GM12878 (cell line): ENCODE measurements around the gene C3. TPM values are rescaled to one million over a fixed set of nuclear protein-coding genes. Genes with fewer than 3 reads are reported as not detected.

Source experiments
- ATAC-seq: fragments of 200-7000 bp; cut with Tn5 transposase; 3 replicates; pipeline ENCODE4 v1.9.1; 2020; ENCODE audit warnings: mild to moderate bottlenecking, moderate library complexity
- BruUV-seq: library from RNA; stranded (reverse); fragments of 400-500 nt; replicated peaks from 2 replicates; lab custom pipeline; 2021; lab: Mats Ljungman, UMichigan
- CTCF ChIA-PET: fragments of 300-600 bp; sonication (Branson Sonifier 250); formaldehyde crosslinking; extraction: SDS; loops from one replicate; lab custom pipeline; 2021; ENCODE audit warnings: inconsistent platforms; lab: Yijun Ruan, JAX
- POLR2A ChIA-PET: fragments of 350-600 bp; formaldehyde crosslinking; extraction: SDS; loops from one replicate; lab custom pipeline; 2021; ENCODE audit warnings: inconsistent platforms; lab: Charles Lee
- RAD21 ChIA-PET: fragments of 300-600 bp; sonication (Branson Sonifier 250); formaldehyde crosslinking; loops from one replicate; lab custom pipeline; 2023; ENCODE audit warnings: antibody characterized with exemption; ENCODE audit not compliant: unreplicated experiment; lab: Charles Lee
- SMC1A ChIA-PET: fragments of 300-600 bp; sonication (Branson Sonifier 250); formaldehyde crosslinking; loops from one replicate; lab custom pipeline; 2023; ENCODE audit not compliant: unreplicated experiment, uncharacterized antibody; lab: Charles Lee
- DNase-seq: peaks from one replicate; pipeline ENCODE4 v3.0.0-alpha.2; 2011; ENCODE audit warnings: low read depth, low spot score
- FAIRE-seq: peaks from 3 replicates; lab custom pipeline; 2011; peaks lifted over from hg19 to GRCh38; lab: Jason Lieb, UNC
- H2AFZ ChIP-seq: 2 replicates; pipeline ENCODE4 v1.6.0; 2011; ENCODE audit warnings: low read depth, low read length, control low read depth; ENCODE audit not compliant: control insufficient read depth
- H3K27ac ChIP-seq: 2 replicates; pipeline ENCODE4 v1.5.1; 2011; ENCODE audit warnings: control low read depth; ENCODE audit not compliant: control insufficient read depth, insufficient read depth
- H3K27me3 ChIP-seq, 2 experiments: replicated peaks in 1 of 2; 2 replicates each; pipeline versions ENCODE4 v1.6.0 to v1.6.1; 2011; ENCODE audit warnings: low read length in 1 of 2; ENCODE audit not compliant: control insufficient read depth in 2 of 2, insufficient read depth in 2 of 2
- H3K36me3 ChIP-seq, 2 experiments: 2 replicates each; pipeline ENCODE4 v1.5.1; 2011; ENCODE audit warnings: low read length in 1 of 2; ENCODE audit not compliant: control insufficient read depth in 2 of 2, insufficient read depth in 2 of 2
- H3K4me1 ChIP-seq: 2 replicates; pipeline ENCODE4 v1.6.1; 2011; ENCODE audit warnings: mild to moderate bottlenecking, low read length, moderate library complexity, mixed read lengths; ENCODE audit not compliant: control insufficient read depth, insufficient read depth
- H3K4me2 ChIP-seq: 2 replicates; pipeline ENCODE4 v1.6.0; 2011; ENCODE audit warnings: control low read depth; ENCODE audit not compliant: control insufficient read depth, insufficient read depth
- H3K4me3 ChIP-seq: fragments of 200-600 bp; sonication (generic); 2 replicates; pipeline ENCODE4 v1.5.1; 2016
- H3K79me2 ChIP-seq: 2 replicates; pipeline ENCODE4 v1.6.0; 2011; ENCODE audit warnings: low read length; ENCODE audit not compliant: control insufficient read depth, insufficient read depth
- H3K9ac ChIP-seq: 2 replicates; pipeline ENCODE4 v1.8.0; 2011; ENCODE audit warnings: low read length, control low read depth, mixed read lengths; ENCODE audit not compliant: control insufficient read depth, insufficient read depth
- H3K9me3 ChIP-seq: replicated peaks from 3 replicates; pipeline ENCODE4 v1.5.1; 2011; ENCODE audit warnings: mild to moderate bottlenecking, low read length; ENCODE audit not compliant: control insufficient read depth, insufficient read depth
- H4K20me1 ChIP-seq: 2 replicates; pipeline ENCODE4 v1.6.0; 2011; ENCODE audit not compliant: control insufficient read depth, insufficient read depth
- CBFB ChIP-seq: IDR thresholded peaks from 2 replicates; pipeline ENCODE4 v1.6.1; 2016; ENCODE audit warnings: antibody characterized with exemption, low read depth
- IKZF2 ChIP-seq, 2 experiments: fragments of 450-650 bp; IDR thresholded peaks; 2 replicates each; pipeline ENCODE4 v1.6.1; 2017; ENCODE audit warnings: mild to moderate bottlenecking in 2 of 2, moderate library complexity in 2 of 2
- KDM1A ChIP-seq: fragments of 200-600 bp; sonication (generic); IDR thresholded peaks from 2 replicates; pipeline ENCODE4 v1.6.1; 2016; ENCODE audit warnings: borderline replicate concordance
- POLR2AphosphoS5 ChIP-seq: IDR thresholded peaks from 2 replicates; pipeline ENCODE4 v1.6.1; 2011; ENCODE audit warnings: mild to moderate bottlenecking, low read length, inconsistent platforms
- RB1 ChIP-seq: fragments of 450-650 bp; formaldehyde crosslinking; IDR thresholded peaks from 2 replicates; pipeline ENCODE4 v1.6.1; 2017; ENCODE audit warnings: mild to moderate bottlenecking, borderline replicate concordance
- RFX5 ChIP-seq: IDR thresholded peaks from 2 replicates; pipeline ENCODE4 v1.6.1; 2011; ENCODE audit warnings: low read depth, low read length, improper control_type of control experiment
- SP1 ChIP-seq: IDR thresholded peaks from one replicate; pipeline ENCODE4 v1.6.1; 2011; ENCODE audit warnings: low read depth, low read length
- STAT3 ChIP-seq: IDR thresholded peaks from 2 replicates; pipeline ENCODE4 v1.6.1; 2011; ENCODE audit warnings: low read depth, low read length, improper control_type of control experiment
- TAF1 ChIP-seq: IDR thresholded peaks from 2 replicates; pipeline ENCODE4 v1.6.1; 2011; ENCODE audit warnings: mild to moderate bottlenecking, low read depth, low read length, borderline replicate concordance
- TARDBP ChIP-seq: IDR thresholded peaks from 2 replicates; pipeline ENCODE4 v1.6.1; 2016; ENCODE audit warnings: borderline replicate concordance
- TCF3 ChIP-seq: IDR thresholded peaks from 2 replicates; pipeline ENCODE4 v1.6.1; 2012; ENCODE audit warnings: low read depth, mild to moderate bottlenecking, low read length, borderline replicate concordance; ENCODE audit not compliant: insufficient read depth
- ZNF207 ChIP-seq: fragments of 450-650 bp; IDR thresholded peaks from 2 replicates; pipeline ENCODE4 v1.6.1; 2014; ENCODE audit warnings: antibody characterized with exemption, mild to moderate bottlenecking, borderline replicate concordance
- ZNF384 ChIP-seq: IDR thresholded peaks from 2 replicates; pipeline ENCODE4 v1.6.1; 2012; ENCODE audit warnings: low read depth, mild to moderate bottlenecking, low read length, improper control_type of control experiment, borderline replicate concordance
- WGBS: methylation state at CpG from one replicate; pipeline ENCODE4 v1.1.6; 2016; ENCODE audit warnings: low lambda C conversion rate; ENCODE audit not compliant: insufficient replicate concordance, insufficient coverage; ENCODE audit errors: missing lambda C conversion rate; 5-methylcytosine and 5-hydroxymethylcytosine counted together
- in situ Hi-C: fragments of 300-500 bp; cut with MboI; formaldehyde crosslinking; loops from 9 replicates; pipeline ENCODE4 v1.14.3; 2018; ENCODE audit warnings: mixed read lengths
- intact Hi-C: fragments of 100-400 bp; cut with micrococcal nuclease; formaldehyde crosslinking; loops from one replicate; pipeline ENCODE4 v1.14.2; 2022; ENCODE audit not compliant: unreplicated experiment
- polyA plus RNA-seq, 11 experiments: library from polyadenylated mRNA; depleted of rRNA in 4 of 11; unstranded in 6 of 11; stranded (reverse) in 5 of 11; fragments of >200 nt; fragmentation: Nextera tagmentation in 4 of 11; fragmentation: Illumina TruSeq in 1 of 11; extraction: Ambion mirVana in 4 of 11; extraction: Trizol in 1 of 11; gene quantifications; 1 replicate in 1 of 11; 2 replicates in 10 of 11; pipeline versions ENCODE4 v1.2.1 to v1.2.3, GENCODE V29; 2011 to 2016; ENCODE audit warnings: inconsistent platforms in 2 of 11, missing spikeins in 2 of 11, low read depth in 1 of 11
- total RNA-seq, 4 experiments: library from RNA; depleted of rRNA in 3 of 4; stranded (reverse); fragments of >200 nt in 3 of 4; fragmentation: Illumina TruSeq in 1 of 4; extraction: Trizol in 1 of 4; gene quantifications; 2 replicates each; pipeline versions ENCODE4 v1.2.1 to v1.2.3, GENCODE V29; 2013 to 2021
- TF ChIP-seq, protein P1 (sequence below): fragments of 150-350 bp; IDR thresholded peaks from 2 replicates; pipeline ENCODE4 v1.6.1; 2016; ENCODE audit warnings: low read depth, low read length
- TF ChIP-seq, protein P2 (sequence below): fragments of 450-650 bp; IDR thresholded peaks from 2 replicates; pipeline ENCODE4 v1.6.1; 2017; ENCODE audit warnings: low read depth, mild to moderate bottlenecking, moderate library complexity
- TF ChIP-seq, protein P3 (sequence below): fragments of 450-650 bp; formaldehyde crosslinking; IDR thresholded peaks from 2 replicates; pipeline ENCODE4 v1.5.0; 2022; ENCODE audit warnings: mild to moderate bottlenecking, missing genetic modification characterization

C3 gene
- total and polyA plus RNA-seq, 10 of the 15 experiments (the other 5 are each of a cell fraction or from before 2014, with no cell fraction given): 0.20 to 6.7 (median 0.72) TPM

DNA sequence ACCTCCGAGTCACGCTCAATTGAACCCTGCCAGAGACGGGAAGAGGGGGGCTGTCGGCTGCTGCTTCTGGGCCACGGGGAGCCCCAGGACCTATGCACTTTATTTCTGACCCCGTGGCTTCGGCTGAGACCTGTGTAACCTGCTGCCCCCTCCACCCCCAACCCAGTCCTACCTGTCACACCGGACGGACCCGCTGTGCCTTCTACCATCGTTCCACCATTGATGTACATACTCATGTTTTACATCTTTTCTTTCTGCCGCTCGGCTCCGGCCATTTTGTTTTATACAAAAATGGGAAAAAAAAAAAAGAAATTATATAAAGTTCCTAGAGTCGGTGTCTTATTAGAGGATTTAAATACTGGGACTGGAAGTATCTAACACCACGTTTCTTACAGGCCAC lies 30.7 kb upstream of the C3 start (continued):
- TF ChIP-seq, protein P1, sequence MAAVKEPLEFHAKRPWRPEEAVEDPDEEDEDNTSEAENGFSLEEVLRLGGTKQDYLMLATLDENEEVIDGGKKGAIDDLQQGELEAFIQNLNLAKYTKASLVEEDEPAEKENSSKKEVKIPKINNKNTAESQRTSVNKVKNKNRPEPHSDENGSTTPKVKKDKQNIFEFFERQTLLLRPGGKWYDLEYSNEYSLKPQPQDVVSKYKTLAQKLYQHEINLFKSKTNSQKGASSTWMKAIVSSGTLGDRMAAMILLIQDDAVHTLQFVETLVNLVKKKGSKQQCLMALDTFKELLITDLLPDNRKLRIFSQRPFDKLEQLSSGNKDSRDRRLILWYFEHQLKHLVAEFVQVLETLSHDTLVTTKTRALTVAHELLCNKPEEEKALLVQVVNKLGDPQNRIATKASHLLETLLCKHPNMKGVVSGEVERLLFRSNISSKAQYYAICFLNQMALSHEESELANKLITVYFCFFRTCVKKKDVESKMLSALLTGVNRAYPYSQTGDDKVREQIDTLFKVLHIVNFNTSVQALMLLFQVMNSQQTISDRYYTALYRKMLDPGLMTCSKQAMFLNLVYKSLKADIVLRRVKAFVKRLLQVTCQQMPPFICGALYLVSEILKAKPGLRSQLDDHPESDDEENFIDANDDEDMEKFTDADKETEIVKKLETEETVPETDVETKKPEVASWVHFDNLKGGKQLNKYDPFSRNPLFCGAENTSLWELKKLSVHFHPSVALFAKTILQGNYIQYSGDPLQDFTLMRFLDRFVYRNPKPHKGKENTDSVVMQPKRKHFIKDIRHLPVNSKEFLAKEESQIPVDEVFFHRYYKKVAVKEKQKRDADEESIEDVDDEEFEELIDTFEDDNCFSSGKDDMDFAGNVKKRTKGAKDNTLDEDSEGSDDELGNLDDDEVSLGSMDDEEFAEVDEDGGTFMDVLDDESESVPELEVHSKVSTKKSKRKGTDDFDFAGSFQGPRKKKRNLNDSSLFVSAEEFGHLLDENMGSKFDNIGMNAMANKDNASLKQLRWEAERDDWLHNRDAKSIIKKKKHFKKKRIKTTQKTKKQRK: no peak
- no peak for TF ChIP-seq RFX5
- no peak for TF ChIP-seq RB1
- TF ChIP-seq TAF1: no peak
- no peak for TF ChIP-seq STAT3
- no peak for TF ChIP-seq SP1
- no peak for TF ChIP-seq IKZF2 (IDR thresholded peaks at IDR 0.05)
- no peak for TF ChIP-seq POLR2AphosphoS5
- no peak for TF ChIP-seq KDM1A
- no peak for TF ChIP-seq ZNF207

DNA sequence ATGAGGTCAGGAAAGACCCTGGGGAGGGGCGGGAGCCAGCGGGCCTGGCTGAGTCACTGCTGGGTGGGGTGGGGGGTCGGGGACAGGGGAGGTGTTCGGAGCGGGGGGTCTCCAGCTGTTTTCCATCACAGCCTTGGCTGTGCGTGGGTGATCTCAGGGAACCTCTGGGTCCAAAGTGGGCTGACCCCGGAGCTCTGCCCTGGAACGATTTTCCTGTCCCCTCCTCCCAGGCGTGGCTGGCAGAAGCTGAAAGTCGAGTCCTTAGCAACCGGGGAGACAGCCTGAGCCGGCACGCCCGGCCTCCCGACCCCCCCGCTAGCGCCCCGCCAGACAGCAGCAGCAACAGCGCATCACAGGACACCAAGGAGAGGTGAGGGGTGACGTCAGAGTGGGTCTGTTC lies 29.6 kb upstream of the C3 start:
- no peaks in the 10 kb centered on the region for H3K9me3 ChIP-seq
- H3K27me3 ChIP-seq: no peaks in the 10 kb centered on the region
- ChIA-PET RAD21 (interaction anchor here (1.3 kb wide), 1 partner anchor 12 kb away, joined by 3 read pairs; no protein-coding TSS in a partner anchor), CTCF (interaction anchor here (0.6 kb wide), 1 partner anchor 233 kb away, joined by 3 read pairs; no protein-coding TSS in a partner anchor), SMC1A (no interaction called here), POLR2A (interaction anchor here (1.3 kb wide), 1 partner anchor 22 kb away, joined by 3 read pairs; the partner anchor contains the start of gene VAV1)
- no peak overlapping the region for H3K9ac ChIP-seq
- H3K4me3 ChIP-seq: no peak overlapping the region
- FAIRE-seq (no peak), DNase-seq (no peak), ATAC-seq (no peak)
- peaks cover 11 to 15% of the 10 kb centered on the region in 2 experiments for H3K36me3 ChIP-seq
- no peak for TF ChIP-seq TARDBP
- no peak for TF ChIP-seq CBFB
- no peak for TF ChIP-seq ZNF384
- TF ChIP-seq, protein P2, sequence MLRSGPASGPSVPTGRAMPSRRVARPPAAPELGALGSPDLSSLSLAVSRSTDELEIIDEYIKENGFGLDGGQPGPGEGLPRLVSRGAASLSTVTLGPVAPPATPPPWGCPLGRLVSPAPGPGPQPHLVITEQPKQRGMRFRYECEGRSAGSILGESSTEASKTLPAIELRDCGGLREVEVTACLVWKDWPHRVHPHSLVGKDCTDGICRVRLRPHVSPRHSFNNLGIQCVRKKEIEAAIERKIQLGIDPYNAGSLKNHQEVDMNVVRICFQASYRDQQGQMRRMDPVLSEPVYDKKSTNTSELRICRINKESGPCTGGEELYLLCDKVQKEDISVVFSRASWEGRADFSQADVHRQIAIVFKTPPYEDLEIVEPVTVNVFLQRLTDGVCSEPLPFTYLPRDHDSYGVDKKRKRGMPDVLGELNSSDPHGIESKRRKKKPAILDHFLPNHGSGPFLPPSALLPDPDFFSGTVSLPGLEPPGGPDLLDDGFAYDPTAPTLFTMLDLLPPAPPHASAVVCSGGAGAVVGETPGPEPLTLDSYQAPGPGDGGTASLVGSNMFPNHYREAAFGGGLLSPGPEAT: no peak
- no peak for TF ChIP-seq TCF3
- TF ChIP-seq, protein P3, sequence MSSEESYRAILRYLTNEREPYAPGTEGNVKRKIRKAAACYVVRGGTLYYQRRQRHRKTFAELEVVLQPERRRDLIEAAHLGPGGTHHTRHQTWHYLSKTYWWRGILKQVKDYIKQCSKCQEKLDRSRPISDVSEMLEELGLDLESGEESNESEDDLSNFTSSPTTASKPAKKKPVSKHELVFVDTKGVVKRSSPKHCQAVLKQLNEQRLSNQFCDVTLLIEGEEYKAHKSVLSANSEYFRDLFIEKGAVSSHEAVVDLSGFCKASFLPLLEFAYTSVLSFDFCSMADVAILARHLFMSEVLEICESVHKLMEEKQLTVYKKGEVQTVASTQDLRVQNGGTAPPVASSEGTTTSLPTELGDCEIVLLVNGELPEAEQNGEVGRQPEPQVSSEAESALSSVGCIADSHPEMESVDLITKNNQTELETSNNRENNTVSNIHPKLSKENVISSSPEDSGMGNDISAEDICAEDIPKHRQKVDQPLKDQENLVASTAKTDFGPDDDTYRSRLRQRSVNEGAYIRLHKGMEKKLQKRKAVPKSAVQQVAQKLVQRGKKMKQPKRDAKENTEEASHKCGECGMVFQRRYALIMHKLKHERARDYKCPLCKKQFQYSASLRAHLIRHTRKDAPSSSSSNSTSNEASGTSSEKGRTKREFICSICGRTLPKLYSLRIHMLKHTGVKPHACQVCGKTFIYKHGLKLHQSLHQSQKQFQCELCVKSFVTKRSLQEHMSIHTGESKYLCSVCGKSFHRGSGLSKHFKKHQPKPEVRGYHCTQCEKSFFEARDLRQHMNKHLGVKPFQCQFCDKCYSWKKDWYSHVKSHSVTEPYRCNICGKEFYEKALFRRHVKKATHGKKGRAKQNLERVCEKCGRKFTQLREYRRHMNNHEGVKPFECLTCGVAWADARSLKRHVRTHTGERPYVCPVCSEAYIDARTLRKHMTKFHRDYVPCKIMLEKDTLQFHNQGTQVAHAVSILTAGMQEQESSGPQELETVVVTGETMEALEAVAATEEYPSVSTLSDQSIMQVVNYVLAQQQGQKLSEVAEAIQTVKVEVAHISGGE (CRISPR knock-in tag): no peak
- H4K20me1 ChIP-seq: no peaks in the 10 kb centered on the region
- H3K4me1 ChIP-seq: peaks cover 13% of the 10 kb centered on the region
- in situ Hi-C loops (no loop called here), intact Hi-C loops (loop anchor here (5.0 kb wide), 2 partner anchors 112 to 118 kb away; no protein-coding TSS in a partner anchor)
- no peak overlapping the region for H3K4me2 ChIP-seq
- no TSS peak for BruUV-seq
- H2AFZ ChIP-seq: no peak overlapping the region
- no peak overlapping the region for H3K27ac ChIP-seq
- no peaks in the 10 kb centered on the region; the same call in 1 of the 2 replicates for H3K79me2 ChIP-seq
- WGBS: 76% methylated on average over 20 of the region's 20 CpGs
